Measurements from ENCODE around the gene SCOC.
"Not testable (repeated sequence)": the region's sequence is repeated elsewhere in the genome, so short reads cannot be mapped to it uniquely, and the experiment has no call there.

SCOC gene

DNA sequence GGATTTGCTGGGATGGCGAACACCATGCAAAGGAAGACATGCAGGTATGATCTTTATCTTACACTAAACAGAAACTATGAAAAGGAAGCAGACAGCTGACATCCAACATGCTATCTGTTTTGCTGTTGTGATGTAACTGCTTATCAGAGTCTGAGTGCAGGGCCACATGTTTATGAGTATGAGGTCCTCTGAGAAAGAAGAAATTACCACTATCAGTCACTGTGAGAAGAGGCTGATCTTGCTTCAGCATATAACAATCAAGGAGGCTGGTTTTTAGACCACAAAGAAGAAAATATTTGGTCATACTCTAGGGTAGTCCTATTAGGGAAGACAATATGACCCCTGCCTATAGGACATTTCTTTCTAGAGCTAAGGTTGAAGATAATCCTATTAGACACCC is 35.5 kb downstream of the SCOC start:
- H3K4me1 Mint-ChIP-seq = no peaks in the 10 kb centered on the region
- H3K9me3 Mint-ChIP-seq = peaks cover 3% of the 10 kb centered on the region
- no peaks in the 10 kb centered on the region for H3K36me3 Mint-ChIP-seq (ENCODE audit: low read depth)
- H3K4me3 Mint-ChIP-seq = no peak overlapping the region
- TF ChIP-seq, protein P1, sequence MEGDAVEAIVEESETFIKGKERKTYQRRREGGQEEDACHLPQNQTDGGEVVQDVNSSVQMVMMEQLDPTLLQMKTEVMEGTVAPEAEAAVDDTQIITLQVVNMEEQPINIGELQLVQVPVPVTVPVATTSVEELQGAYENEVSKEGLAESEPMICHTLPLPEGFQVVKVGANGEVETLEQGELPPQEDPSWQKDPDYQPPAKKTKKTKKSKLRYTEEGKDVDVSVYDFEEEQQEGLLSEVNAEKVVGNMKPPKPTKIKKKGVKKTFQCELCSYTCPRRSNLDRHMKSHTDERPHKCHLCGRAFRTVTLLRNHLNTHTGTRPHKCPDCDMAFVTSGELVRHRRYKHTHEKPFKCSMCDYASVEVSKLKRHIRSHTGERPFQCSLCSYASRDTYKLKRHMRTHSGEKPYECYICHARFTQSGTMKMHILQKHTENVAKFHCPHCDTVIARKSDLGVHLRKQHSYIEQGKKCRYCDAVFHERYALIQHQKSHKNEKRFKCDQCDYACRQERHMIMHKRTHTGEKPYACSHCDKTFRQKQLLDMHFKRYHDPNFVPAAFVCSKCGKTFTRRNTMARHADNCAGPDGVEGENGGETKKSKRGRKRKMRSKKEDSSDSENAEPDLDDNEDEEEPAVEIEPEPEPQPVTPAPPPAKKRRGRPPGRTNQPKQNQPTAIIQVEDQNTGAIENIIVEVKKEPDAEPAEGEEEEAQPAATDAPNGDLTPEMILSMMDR (IDR thresholded peaks at IDR 0.05; ENCODE audit: unreplicated experiment in 3 of 3) = no peak
- H3K27ac Mint-ChIP-seq = no peak overlapping the region
- no peaks in the 10 kb centered on the region for H3K27me3 Mint-ChIP-seq (ENCODE audit: low read depth)

DNA sequence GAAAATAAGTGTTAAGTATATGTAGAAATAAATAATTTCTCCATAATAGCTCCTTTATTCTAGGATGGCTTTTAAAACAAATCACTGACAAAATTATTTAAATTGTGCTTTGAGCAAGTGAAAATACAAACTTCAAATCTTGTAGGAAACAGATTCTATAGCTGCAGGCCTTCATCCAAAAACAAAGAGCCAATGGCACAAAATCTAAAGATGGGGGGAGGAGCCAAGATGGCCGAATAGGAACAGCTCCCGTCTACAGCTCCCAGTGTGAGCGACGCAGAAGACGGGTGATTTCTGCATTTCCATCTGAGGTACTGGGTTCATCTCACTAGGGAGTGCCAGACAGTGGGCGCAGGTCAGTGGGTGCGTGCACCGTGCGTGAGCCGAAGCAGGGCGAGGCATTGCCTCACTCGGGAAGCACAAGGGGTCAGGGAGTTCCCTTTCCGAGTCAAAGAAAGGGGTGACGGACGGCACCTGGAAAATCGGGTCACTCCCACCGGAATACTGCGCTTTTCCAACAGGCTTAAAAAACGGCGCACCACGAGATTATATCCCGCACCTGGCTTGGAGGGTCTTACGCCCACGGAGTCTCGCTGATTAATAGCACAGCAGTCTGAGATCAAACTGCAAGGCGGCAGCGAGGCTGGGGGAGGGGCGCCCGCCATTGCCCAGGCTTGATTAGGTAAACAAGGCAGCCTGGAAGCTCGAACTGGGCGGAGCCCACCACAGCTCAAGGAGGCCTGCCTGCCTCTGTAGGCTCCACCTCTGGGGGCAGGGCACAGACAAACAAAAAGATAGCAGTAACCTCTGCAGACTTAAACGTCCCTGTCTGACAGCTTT is 39.9 kb downstream of the SCOC start:
- H3K9me3 Mint-ChIP-seq; H3K36me3 Mint-ChIP-seq (ENCODE audit: low read depth); H3K4me1 Mint-ChIP-seq; H3K4me3 Mint-ChIP-seq; H3K27ac Mint-ChIP-seq; H3K27me3 Mint-ChIP-seq (ENCODE audit: low read depth): not testable (repeated sequence)

DNA sequence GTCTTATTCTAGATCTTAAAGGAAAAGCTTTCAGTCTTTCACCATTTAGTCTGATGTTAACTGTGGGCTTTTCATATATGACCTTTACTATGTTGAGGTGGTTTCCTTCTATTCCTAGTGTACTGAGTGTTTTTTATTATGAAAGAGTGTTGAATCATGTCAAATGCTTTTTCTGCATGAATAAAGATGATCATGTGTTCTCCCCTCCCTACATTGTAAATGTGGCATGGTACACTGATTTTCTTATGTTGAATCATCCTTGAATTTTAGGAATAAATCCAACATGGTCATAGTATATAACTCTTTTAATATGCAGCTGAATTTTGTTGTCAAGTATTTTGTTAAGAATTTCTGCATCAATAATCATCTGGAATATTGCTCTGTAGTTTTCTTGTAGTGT is 49.7 kb downstream of the SCOC start:
- Mint-ChIP-seq H3K36me3 (ENCODE audit: low read depth) (no peaks in the 10 kb centered on the region), H3K27ac (no peak overlapping the region), H3K9me3 (no peaks in the 10 kb centered on the region), H3K4me1 (peaks cover 6% of the 10 kb centered on the region), H3K4me3 (no peak overlapping the region), H3K27me3 (ENCODE audit: low read depth) (no peaks in the 10 kb centered on the region)
- TF ChIP-seq, protein P1 (IDR thresholded peaks at IDR 0.05; ENCODE audit: unreplicated experiment in 3 of 3) = no peak

DNA sequence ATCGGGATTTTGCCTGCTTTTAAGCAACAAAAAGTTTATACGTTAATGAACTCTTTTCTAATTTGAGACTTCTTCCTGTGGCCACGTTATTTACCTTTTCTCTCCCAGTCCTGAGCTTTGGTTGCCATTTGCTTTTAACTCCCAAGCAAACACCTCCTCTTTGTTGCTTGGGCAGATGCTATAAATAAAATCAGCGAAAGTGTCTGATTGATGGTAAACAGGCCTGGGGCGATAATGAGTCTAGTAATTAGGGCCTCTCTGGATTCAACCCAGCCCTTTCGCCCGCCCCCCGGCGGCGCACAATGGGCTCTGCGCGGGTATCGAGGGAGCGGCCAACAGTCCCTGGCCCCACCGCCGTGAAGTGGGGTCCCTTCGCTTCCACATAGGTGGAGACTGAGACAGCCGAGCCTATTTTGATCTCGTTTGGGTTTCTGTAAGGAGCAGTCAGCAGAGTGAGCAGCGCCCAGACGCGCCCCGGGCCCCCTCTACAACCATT is 53.2 kb downstream of the SCOC start:
- no peaks in the 10 kb centered on the region for H3K9me3 Mint-ChIP-seq
- peaks cover 5% of the 10 kb centered on the region for H3K27me3 Mint-ChIP-seq (ENCODE audit: low read depth)
- TF ChIP-seq, protein P1 (IDR thresholded peaks at IDR 0.05; ENCODE audit: unreplicated experiment in 3 of 3) = no peak
- no peaks in the 10 kb centered on the region for H3K36me3 Mint-ChIP-seq (ENCODE audit: low read depth)
- H3K27ac Mint-ChIP-seq = peak overlapping the region in 1 of 3 experiments; percentile 65
- peaks cover 6% of the 10 kb centered on the region for H3K4me1 Mint-ChIP-seq
- H3K4me3 Mint-ChIP-seq = peak overlapping the region; percentile 89 to 94 (median 91)

DNA sequence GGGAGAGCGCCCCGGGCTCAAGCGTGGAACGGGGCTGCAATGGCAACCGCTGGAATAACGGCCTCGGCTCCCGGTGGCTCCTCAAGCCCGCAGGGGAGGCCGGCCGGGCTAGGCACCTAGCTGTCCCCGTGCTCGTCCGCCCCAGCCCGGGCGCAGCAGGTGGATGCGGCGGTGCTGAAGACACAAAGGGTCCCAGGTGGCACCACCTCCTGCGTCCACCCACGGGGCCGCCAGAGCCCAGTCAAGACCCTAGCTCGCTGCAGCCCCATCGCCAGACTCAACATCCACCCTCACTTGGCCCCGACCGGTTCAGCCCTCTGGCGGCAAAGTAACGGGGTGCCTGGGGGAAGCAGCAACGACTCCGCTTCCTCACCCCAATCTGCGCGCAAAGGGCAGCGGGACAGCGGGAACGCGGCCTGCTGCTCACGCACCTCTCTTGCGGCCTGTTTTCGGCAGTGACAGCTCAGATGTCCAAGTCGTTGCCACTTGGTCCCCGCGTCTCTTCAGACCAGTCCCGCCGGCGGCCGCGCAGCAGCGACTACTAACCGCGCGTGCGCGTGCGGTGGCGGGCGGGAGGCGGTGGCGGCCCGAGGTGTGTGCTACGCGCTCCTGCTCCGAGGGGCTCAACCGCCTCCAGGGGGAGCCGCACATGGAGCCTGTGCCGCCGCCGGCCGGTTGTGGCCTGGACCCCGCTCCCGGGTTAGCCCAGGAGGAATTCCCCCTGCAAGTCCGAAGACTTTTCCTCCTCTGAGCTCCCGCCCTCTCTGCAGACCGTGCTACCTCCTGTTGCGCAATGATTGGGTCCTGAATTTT is 53.9 kb downstream of the SCOC start, which contains the start of gene CLGN:
CLGN (minus strand) TSS at position 543 of the 813 bp plus-strand sequence. CDS start 14,570 bp downstream, outside the sequence.
- H3K36me3 Mint-ChIP-seq (ENCODE audit: low read depth) = no peaks in the 10 kb centered on the region
- peaks cover 6% of the 10 kb centered on the region for H3K4me1 Mint-ChIP-seq
- H3K9me3 Mint-ChIP-seq = no peaks in the 10 kb centered on the region
- peak within 1 kb of the TSS; percentile 89 to 94 (median 91) for H3K4me3 Mint-ChIP-seq
- TF ChIP-seq, protein P1 (IDR thresholded peaks at IDR 0.05; ENCODE audit: unreplicated experiment in 3 of 3) = peak; percentile 58 to 64 (median 62)
- peaks cover 5% of the 10 kb centered on the region for H3K27me3 Mint-ChIP-seq (ENCODE audit: low read depth)
- H3K27ac Mint-ChIP-seq = peak within 1 kb of the TSS in 1 of 3 experiments; percentile 65

DNA sequence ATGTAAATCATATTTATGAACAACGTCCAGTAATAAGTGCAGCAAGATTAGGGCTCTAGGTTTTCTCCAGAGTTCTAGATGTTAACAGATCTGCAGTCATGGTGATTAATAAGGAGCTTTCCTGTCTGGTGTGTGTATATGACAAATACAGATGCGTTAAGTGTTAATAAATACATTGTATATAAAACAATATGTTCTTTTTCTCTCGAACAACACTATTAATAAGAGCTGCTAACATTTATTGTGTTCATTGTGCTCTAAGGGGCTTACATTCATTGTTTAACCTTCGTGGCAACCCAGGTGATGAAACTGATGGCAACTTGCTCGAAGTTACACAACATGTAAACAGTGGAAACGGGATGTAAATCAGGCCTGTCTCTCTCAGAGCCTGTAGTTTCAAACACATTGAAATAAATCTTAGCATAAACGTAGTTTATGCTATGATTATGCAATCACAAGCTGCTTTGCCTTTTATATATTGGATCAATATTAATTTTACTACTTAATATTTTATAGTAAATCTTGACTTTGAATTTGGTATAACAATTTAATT is 54.5 kb downstream of the SCOC start:
- H3K4me3 Mint-ChIP-seq = peak overlapping the region; percentile 89 to 94 (median 91)
- H3K27ac Mint-ChIP-seq = no peak overlapping the region
- TF ChIP-seq, protein P1 (IDR thresholded peaks at IDR 0.05; ENCODE audit: unreplicated experiment in 3 of 3) = no peak
- H3K27me3 Mint-ChIP-seq (ENCODE audit: low read depth) = peaks cover 5% of the 10 kb centered on the region
- H3K9me3 Mint-ChIP-seq = no peaks in the 10 kb centered on the region
- H3K36me3 Mint-ChIP-seq (ENCODE audit: low read depth) = no peaks in the 10 kb centered on the region
- peaks cover 6% of the 10 kb centered on the region for H3K4me1 Mint-ChIP-seq

All from nephron (organoid).